ENCODE data around the gene FIGN.

The FIGN gene

GRCh38 chr2:163664610-163665009, 71.2 kb downstream of the FIGN start:
- no peak for DNase-seq (ENCODE audit: low read depth in 2 of 2)

DNA sequence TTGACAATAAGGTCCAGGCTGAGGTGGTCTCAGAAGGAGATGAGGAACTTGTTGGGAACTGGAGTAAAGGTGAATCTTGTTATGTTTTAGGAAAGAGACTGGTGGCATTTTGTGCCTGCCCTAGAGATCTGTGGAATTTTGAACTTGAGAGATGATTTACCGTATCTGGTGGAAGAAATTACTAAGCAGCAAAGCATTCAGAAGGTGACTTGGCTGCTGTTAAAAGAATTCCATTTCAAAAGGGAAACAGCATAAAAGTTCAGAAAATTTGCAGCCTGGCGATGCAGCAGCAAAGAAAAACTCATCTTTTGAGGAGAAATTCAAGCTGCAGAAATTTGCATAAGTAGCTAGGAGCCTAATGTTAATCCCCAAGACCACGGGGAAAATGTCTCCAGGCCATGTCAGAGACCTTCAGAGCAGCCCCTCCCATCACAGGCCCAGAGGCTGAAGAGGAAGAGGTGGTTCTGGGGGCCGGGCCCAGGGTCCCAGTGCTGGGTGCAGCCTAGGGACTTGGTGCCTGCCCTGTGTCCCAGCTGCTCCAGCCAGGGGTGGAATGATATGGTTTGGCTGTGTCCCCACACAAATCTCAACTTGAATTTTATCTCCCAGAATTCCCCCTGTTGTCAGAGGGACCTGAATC, 73.5 kb downstream of the FIGN start:
- DNase-seq (ENCODE audit: low read depth in 2 of 2): no peak

- no peak for DNase-seq (ENCODE audit: low read depth in 2 of 2)
Measured at GRCh38 chr2:163659224-163659623, 76.6 kb downstream of the FIGN start.

- DNase-seq (ENCODE audit: low read depth in 2 of 2): no peak
Measured at GRCh38 chr2:163658556-163658955, 77.3 kb downstream of the FIGN start.

GRCh38 chr2:163657281-163657656, 78.5 kb downstream of the FIGN start:
- no peak for DNase-seq (ENCODE audit: low read depth in 2 of 2)

DNA sequence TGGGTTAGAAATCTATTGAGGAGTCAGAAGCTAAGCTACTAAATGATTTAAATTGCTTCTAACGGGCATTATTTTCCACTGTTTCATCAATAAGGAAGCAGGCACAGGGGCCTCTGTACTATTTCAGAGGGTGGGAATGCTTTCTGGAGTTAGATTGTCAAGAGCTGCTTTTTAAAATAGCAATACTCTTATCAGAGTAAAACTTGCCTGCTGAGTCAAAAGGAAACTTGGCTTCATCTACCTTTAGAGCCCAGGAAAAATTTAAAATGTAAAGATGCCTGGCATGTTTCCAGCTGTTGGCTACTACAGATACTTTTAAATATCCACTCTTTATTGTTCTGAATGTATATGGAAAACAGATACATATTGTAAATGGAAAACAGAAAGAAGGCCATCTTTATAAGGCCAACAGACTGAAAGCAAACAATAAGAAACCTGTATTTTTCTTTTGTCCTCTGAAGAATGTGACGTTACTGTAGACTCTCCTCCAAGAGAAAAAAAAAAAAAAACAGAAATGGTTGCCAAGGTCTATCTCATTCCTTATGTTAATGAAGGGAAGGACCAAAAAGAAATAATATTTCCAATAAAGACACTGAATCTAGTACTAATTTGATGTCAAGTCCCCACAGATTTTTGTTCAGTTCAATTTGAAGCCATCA, 79.1 kb downstream of the FIGN start:
- DNase-seq (ENCODE audit: low read depth in 2 of 2): no peak

GRCh38 chr2:163655667-163656066, 80.1 kb downstream of the FIGN start:
- no peak for DNase-seq (ENCODE audit: low read depth in 2 of 2)

- DNase-seq (ENCODE audit: low read depth in 2 of 2): no peak
Measured at GRCh38 chr2:163652751-163653150, 83.1 kb downstream of the FIGN start.

GRCh38 chr2:163649080-163649479, 86.7 kb downstream of the FIGN start:
- DNase-seq (ENCODE audit: low read depth in 2 of 2): no peak

GRCh38 chr2:163647300-163647699, 88.5 kb downstream of the FIGN start:
- DNase-seq (ENCODE audit: low read depth in 2 of 2): no peak

- no peak for DNase-seq (ENCODE audit: low read depth in 2 of 2)
Measured at GRCh38 chr2:163646687-163647086, 89.1 kb downstream of the FIGN start.

- DNase-seq (ENCODE audit: low read depth in 2 of 2): no peak
Measured at GRCh38 chr2:163644238-163644637, 91.6 kb downstream of the FIGN start.

DNA sequence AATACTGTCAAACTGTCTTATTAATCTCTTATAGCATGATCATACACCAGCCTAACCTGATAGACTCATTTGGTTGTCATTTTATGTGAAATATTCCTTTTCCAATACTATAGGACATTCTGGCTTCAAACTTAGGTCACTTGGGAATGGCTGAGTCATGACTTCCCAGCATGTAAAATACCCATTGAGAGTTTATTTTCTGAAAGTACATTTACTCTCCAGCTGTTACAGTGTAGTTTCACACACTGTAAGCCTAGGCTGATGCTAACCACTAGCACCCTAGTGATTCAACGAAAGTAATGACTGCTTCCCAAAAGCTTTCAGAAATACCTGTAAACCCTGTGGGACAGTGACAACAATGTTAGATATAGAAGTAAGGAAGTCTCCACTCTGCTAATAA, 93.8 kb downstream of the FIGN start:
- no peak for DNase-seq (ENCODE audit: low read depth in 2 of 2)

GRCh38 chr2:163640542-163641193, 95.1 kb downstream of the FIGN start:
- no peak for DNase-seq (ENCODE audit: low read depth in 2 of 2)

DNA sequence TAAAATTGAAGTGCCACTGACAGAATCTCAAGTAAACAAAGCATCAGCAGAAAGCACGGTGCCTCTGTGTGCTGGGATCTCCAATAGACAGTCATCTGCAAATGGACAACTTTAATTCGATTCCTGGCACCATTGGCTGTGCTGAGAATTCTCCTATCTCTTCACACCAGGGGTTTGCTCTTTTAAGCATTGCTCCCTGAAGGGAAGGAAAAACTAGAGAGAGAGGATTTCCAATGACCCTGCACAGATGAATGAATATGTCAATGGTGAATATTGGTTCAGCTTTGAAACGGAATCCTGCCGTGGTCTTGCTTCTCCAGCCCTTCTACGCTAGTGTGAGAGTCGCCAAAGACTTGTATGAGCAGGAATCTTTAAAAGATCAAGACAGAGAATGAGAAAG, 97.9 kb downstream of the FIGN start:
- DNase-seq (ENCODE audit: low read depth in 2 of 2): no peak

- no peak for DNase-seq (ENCODE audit: low read depth in 2 of 2)
Measured at GRCh38 chr2:163633291-163633690, 102.5 kb downstream of the FIGN start.

- DNase-seq (ENCODE audit: low read depth in 2 of 2): no peak
Measured at GRCh38 chr2:163630836-163631235, 105.0 kb downstream of the FIGN start.

- no peak for DNase-seq (ENCODE audit: low read depth in 2 of 2)
Measured at GRCh38 chr2:163626639-163627109, 109.1 kb downstream of the FIGN start.

GRCh38 chr2:163626208-163626607, 109.6 kb downstream of the FIGN start:
- no peak for DNase-seq (ENCODE audit: low read depth in 2 of 2)

DNA sequence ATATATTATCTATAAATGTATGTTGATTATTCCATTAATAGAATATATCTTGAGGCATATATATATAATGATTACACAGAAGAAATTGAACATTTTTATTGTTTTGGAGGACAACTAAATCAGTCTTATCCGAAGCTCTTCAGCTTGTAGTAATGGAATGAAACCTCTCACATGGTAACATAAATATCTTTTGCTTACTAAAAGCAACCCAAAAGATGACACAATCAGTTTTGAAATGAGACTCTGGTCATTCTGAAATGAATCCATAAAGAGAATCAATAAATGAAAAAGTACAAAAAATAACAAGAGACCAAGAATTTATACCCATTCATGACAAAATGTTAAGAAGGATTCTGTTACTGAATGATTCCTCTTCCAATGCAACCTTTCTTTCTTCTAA, 110.2 kb downstream of the FIGN start:
- DNase-seq (ENCODE audit: low read depth in 2 of 2): no peak

- no peak for DNase-seq (ENCODE audit: low read depth in 2 of 2)
Measured at GRCh38 chr2:163621445-163622004, 114.3 kb downstream of the FIGN start.

DNA sequence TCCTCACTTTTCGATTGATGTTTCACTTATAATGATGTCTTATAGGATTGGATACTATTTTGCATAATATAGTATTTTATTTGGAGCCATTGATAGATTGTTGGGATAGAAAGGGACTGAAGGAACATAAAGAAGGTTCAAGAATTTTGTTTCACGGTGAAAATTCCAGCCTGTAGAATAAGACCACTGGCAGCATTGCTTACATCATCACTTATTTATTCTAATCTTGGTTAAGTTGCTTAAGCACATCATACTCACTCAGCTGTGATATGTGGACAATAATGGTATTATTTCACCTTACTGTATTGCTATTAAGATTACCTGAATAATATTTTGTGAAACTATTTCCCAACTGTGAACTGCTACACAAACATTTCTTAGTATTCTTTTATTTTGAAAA, 118.3 kb downstream of the FIGN start:
- DNase-seq (ENCODE audit: low read depth in 2 of 2): no peak

DNA sequence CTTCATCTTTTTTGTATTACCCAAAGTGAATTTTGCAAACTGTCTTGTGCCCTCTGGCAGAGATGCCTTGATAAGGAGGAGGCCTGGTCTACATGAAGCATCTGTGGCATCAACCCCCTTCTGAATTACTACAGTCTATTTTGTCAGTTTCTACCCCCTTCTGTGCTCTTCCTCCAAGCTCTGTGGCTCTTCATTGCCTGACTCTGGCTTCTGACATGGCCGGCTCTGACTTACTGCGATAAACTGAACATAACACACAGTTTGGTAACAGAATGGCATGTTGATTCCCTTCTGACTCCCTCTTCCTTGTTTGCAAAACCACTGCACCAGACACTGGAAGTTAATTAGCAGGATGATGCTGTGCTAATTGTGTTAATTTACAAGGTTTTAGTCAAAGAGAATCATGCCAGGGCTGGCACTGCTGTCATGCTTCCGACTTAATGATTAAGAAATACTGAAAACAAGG, 122.5 kb downstream of the FIGN start:
- DNase-seq (ENCODE audit: low read depth in 2 of 2): no peak
